ENCODE measurements around the gene KRTAP15-1.

DNA sequence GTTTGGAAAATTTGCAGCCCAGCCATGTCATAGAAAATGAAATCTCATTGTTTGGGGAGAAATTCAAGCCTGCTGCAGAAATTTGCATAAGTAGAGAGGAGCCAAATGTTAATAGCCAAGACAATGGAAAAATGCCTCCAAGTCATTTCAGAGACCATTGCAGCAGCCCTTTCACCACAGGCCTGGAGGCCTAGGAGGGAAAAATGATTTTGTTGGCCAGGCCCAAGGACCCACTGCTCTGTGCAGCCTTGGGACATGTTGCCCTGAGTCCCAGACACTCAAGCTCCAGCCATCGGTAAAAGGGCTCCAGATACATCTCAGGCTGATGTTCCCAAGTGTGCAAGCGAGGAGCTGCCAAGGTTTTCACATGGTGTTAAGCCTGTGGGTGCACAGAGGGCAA lies 46.1 kb downstream of the KRTAP15-1 start:
- TF ChIP-seq, protein P1, sequence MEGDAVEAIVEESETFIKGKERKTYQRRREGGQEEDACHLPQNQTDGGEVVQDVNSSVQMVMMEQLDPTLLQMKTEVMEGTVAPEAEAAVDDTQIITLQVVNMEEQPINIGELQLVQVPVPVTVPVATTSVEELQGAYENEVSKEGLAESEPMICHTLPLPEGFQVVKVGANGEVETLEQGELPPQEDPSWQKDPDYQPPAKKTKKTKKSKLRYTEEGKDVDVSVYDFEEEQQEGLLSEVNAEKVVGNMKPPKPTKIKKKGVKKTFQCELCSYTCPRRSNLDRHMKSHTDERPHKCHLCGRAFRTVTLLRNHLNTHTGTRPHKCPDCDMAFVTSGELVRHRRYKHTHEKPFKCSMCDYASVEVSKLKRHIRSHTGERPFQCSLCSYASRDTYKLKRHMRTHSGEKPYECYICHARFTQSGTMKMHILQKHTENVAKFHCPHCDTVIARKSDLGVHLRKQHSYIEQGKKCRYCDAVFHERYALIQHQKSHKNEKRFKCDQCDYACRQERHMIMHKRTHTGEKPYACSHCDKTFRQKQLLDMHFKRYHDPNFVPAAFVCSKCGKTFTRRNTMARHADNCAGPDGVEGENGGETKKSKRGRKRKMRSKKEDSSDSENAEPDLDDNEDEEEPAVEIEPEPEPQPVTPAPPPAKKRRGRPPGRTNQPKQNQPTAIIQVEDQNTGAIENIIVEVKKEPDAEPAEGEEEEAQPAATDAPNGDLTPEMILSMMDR (IDR thresholded peaks at IDR 0.05): no peak
- TF ChIP-seq EP300 (IDR thresholded peaks at IDR 0.05) (no peak), POLR2AphosphoS5 (IDR thresholded peaks at IDR 0.05) (no peak), POLR2A (IDR thresholded peaks at IDR 0.05) (no peak)

Measured in sigmoid colon (tissue), 4 donors.